A204.1 (cell line): ENCODE data around the gene CD99L2.
"Not testable (repeated sequence)": the region's sequence is repeated elsewhere in the genome, so short reads cannot be mapped to it uniquely, and the experiment has no call there.

Experiments
- FAIRE-seq: peaks from 2 replicates; lab custom pipeline; 2012; peaks lifted over from hg19 to GRCh38; lab: Jason Lieb, UNC

CD99L2 gene

GRCh38 chrX:150896632-150897031 is 1.8 kb downstream of the CD99L2 start:
- no peak for FAIRE-seq

DNA sequence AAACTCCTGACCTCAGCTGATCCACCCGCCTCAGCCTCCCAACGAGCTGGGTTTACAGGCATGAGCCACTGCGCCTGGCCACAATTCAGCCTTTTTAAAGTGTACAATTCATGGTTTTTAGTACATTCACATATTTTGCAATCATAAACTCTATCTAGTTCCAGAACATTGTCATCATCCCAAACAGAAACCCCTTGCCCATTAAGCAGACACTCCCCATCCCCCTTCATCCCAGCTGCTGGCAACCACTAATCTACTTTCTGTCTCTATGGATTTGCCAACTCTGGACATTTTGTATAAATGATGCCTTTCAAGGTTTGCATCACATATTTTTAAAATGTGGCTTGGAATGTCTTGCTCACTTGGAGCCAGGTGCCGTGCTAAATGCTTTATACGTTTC is 4.5 kb downstream of the CD99L2 start:
- no peak for FAIRE-seq

GRCh38 chrX:150889131-150889530 is 9.3 kb downstream of the CD99L2 start:
- no peak for FAIRE-seq

GRCh38 chrX:150887906-150888465 is 10.5 kb downstream of the CD99L2 start:
- no peak for FAIRE-seq

DNA sequence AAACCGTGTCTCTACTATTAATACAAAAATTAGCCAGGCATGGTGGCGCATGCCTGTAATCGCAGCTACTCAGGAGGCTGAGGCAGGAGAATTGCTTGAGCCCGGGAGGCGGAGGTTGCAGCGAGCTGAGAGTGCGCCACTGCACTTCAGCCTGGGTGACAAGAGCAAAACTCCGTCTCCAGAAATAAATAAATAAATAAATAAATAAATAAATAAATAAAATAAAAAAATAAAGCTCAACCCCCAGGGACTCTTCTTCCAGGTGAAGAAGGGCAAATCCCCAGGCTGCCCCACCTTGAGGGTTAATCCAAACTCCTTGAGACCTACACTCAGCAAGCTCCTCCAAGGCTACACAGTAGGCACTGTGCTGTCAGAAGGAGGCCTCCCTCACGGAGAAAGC is 11.2 kb downstream of the CD99L2 start:
- FAIRE-seq: not testable (repeated sequence)

- no peak for FAIRE-seq
These were observed 12.1 kb downstream of the CD99L2 start for GRCh38 chrX:150886381-150886780.

DNA sequence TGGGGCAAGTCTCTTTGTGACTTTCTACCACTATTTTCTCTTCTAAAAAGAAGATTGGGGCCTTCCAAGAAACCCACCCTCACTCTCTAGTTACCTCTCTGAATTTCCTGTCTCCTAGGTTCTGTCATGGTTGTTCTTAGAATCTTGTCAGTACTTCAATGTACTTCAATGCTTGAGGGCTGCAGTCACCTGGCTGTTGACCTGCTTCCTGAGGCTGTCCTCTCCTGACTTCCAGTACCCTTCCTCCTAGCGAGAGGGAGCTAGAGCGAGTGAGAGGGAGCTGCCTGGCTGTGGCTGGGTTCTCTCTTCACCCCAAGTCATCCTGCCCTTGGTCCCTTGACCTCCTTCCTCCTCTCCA is 17.7 kb downstream of the CD99L2 start:
- FAIRE-seq: no peak

DNA sequence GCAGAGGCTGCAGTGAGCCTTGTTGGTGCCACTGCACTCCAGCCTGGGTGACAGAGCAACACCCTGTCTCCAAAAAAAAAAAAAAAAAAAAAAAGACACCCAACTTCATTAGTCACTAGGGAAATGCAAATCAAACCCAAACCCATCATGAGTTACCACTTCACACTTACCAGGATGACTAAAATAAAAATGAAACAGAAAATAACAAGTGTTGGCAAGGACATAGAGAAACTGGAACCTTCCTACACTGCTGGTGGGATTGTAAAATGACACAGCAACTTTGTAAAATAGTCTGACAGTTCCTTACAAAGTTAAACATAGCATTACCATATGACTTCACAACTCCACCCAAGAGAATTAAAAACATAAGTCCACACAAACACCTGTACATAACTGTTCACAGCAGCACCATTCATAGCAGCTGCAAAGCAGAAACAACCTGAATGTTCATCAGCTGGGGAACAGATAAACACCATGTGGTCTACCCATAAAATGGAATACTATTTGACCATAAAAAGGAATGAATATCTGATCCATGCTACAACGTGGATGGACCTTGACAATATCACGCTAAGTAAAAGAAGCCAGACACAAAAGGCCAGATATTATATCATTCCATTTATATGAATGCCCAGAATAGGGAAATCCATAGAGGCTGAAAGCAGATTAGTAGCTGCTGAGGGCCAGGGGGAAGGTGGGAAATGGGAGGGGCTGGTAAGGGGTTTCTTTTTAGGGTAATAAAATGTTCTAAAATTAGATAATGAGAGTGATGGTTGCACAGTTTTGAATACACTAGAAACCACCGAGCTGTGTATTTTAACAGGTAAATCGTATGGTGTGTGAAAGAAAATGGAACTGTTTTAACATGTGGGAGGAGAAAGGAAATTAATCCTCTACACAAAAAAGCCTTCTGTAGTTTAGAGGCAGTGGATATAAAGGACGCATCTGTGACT is 18.3 kb downstream of the CD99L2 start:
- no peak for FAIRE-seq

DNA sequence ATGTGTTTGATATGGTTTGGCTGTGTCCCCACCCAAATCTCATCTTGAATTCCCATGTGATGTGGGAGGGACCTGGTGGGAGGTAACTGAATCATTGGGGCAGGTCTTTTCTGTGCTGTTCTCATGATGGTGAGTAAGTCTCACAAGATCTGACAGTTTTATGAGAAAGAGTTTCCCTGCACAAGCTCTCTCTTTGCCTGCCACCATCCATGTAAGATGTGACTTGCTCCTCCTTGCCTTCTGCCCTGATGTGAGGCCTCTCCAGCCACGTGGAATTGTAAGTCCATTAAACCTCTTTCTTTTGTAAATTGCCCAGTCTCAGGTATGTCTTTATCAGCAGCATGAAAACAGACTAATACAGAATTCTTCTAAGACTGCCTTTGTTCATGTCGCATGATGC is 22.8 kb downstream of the CD99L2 start:
- FAIRE-seq: not testable (repeated sequence)

DNA sequence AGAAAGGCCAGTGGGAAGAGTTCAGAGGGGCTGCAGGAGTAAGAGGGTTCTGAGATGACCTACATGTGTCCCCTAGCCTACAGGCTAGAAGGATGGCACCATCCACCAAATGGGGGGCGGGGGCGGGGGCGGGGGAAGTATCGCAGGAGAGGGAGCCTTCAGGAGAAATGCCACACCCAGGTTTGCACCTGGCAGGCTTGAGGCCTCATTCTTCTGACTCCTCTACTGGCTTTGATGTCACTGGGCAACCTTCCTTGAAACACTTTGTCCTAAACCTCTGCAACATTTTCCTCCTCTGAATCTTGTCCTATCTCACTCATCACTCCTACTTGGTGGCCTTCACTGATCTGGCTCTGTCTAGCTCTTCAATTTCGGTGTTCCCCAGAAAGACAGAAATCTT is 24.0 kb downstream of the CD99L2 start:
- no peak for FAIRE-seq

DNA sequence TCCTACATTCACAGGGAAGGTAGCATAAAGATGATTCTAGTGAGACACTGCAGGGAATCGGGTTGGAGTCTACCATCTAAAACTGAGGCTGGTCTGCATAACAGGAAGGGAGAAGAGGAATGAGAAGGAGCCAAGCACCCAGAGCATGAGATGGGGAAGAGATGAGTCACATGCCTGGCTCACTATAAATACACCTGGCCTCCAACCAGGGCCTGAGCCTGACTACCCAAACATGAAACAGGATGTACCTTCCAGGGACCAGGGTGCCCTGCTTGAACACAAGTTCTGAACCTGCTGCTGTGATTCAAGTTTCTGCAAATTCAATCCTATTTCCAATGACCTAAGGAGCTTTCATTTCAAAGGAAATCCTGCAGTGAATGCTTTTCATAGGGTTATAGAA is 24.9 kb downstream of the CD99L2 start:
- FAIRE-seq: no peak

GRCh38 chrX:150872773-150873336 is 25.6 kb downstream of the CD99L2 start:
- FAIRE-seq: no peak

DNA sequence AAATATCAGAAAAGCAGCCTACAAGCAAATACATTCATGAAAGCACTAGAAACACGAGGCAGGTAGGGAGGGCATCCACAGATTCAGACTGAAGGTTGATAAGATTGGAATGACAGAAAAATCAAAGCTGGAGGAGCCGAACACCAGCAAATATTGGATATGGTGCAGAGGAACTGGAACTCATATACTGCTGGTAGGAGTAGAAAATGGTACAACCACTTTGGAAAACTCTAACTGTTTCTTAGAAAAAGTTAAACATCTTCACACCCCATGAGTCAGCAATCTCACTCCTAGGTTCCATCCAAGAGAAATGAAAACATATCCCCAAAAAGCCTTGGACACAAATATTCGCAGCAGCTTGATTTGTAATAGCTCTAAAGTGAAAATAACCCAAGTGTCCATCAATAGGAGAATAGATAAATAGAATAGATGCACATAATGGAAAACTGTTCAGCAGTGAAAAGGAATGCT is 27.1 kb downstream of the CD99L2 start:
- no peak for FAIRE-seq

GRCh38 chrX:150870487-150871340 is 27.8 kb downstream of the CD99L2 start:
- FAIRE-seq: no peak

- no peak for FAIRE-seq
These were observed 28.4 kb downstream of the CD99L2 start for GRCh38 chrX:150870029-150870428.

GRCh38 chrX:150869450-150869849 is 29.0 kb downstream of the CD99L2 start:
- FAIRE-seq: no peak

- no peak for FAIRE-seq
These were observed 29.8 kb downstream of the CD99L2 start for GRCh38 chrX:150868625-150869024.

GRCh38 chrX:150864127-150864526 is 34.3 kb downstream of the CD99L2 start:
- no peak for FAIRE-seq

DNA sequence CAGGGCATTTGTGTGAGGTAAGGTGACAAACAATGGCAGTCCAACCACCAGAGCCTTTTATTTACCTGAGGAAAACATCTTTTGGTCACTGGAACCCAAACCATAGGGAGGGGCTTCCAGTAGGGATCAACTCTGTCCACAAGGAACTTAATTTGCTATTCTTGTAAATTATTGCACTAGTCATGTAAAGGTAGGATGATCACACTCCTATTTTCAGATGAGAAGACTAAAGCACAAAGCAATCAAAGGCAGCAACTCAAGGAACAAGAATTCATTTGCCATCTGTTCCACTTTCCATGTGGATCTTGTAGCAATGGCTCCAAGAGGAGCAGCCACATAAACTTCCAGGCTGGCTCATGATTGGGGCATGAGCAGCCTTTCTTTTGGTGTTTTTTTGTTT is 35.3 kb downstream of the CD99L2 start:
- no peak for FAIRE-seq

GRCh38 chrX:150857453-150857852 is 41.0 kb downstream of the CD99L2 start:
- FAIRE-seq: no peak

- FAIRE-seq: peak; percentile 27
These were observed 41.7 kb downstream of the CD99L2 start for GRCh38 chrX:150856785-150857184.

GRCh38 chrX:150856101-150856500 is 42.4 kb downstream of the CD99L2 start:
- no peak for FAIRE-seq
